ENCODE results near the gene FAM43B.

Gene FAM43B

DNA sequence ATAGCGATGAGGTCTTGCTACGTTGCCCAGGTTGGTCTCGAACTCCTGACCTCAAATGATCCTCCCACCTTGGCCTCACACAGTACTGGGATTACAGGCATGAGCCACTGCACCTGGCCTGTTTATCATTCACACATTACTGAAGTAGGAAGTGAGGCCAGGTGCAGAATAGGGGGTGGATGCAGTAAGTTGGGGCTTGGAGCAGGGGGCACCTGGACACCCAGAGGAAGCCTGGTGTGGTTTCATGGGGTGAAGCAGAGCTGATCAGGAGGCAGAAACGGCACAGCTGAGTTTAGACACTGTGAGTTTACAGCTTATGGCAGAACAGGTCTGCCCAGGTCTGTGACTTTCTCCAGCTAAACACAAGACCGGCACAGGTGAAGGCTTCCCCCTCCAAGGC, 41.4 kb downstream of the FAM43B start:
- peak; percentile 79 for DNase-seq

DNA sequence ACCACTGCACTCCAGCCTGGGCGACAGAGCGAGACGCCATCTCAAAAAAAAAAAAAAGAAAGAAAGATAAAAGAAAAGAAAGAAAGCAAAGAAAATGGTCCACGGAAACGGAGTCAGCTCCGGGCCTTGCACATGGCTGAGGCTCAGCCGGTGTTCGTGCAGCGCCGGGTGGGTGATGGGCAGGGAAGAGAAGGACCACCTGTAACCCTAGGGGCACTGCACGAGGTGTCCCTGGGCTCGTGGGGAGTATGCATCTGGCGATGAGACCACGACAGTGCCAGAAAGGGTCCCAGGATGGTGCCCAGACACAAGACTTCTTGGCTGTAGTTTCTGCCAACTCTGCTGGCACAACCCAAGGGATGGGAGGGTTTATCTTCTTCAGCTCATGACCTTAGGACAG, 42.4 kb downstream of the FAM43B start:
- DNase-seq, result no peak

GRCh38 chr1:20596106-20596505, 43.7 kb downstream of the FAM43B start:
- DNase-seq, result no peak

GRCh38 chr1:20597650-20598049, 45.3 kb downstream of the FAM43B start:
- DNase-seq, result no peak

DNA sequence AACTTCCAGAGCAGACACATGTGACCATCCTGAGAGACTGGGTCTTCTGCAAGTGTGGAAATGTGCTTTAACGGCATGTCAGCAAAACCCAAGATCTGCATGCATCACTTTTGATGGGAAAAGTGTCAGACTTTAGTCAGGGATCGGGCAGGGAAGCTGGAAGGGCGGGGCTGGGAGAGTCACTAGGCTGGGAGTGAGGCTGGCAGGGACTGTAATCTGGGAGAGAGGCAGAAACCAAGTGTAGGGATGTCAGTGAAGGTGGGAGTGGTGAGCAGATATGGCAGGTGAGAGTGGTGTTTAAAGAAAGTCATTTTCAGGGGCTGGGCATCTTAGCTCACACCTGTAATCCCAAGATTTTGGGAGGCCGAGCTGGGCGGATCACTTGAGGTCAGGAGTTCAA, 47.8 kb downstream of the FAM43B start:
- DNase-seq, result no peak

GRCh38 chr1:20601129-20601825, 48.9 kb downstream of the FAM43B start:
- no peak for DNase-seq

- no peak for DNase-seq
Observed at GRCh38 chr1:20602851-20603450, 50.6 kb downstream of the FAM43B start.

- DNase-seq, result no peak
Observed at GRCh38 chr1:20603504-20604464, 51.4 kb downstream of the FAM43B start.
